Common myeloid progenitor, CD34-positive (primary cell): Measurements from ENCODE around the gene ZFYVE26.

ENCODE experiments used
- CTCF ChIA-PET: fragments of 350-600 bp; sonication (Branson Sonifier 250); formaldehyde crosslinking; loops from one replicate; lab custom pipeline; 2021; ENCODE audit warnings: antibody characterized with exemption; lab: Charles Lee
- POLR2A ChIA-PET: fragments of 350-600 bp; sonication (Branson Sonifier 250); formaldehyde crosslinking; loops from one replicate; lab custom pipeline; 2021; ENCODE audit warnings: antibody characterized with exemption; lab: Charles Lee
- DNase-seq, 3 donors: peaks; one replicate each; pipeline versions ENCODE4 v3.0.0 to v3.0.0-alpha.2; 2013
- H3K27ac ChIP-seq, 2 experiments: 1 replicate in 1 of 2; 2 replicates in 1 of 2; pipeline ENCODE4 v1.7.0; 2013; ENCODE audit warnings: inconsistent platforms in 2 of 2, low read length in 2 of 2, mild to moderate bottlenecking in 2 of 2, low read depth in 1 of 2, moderate library complexity in 1 of 2; ENCODE audit not compliant: severe bottlenecking in 2 of 2, insufficient read depth in 1 of 2, poor library complexity in 1 of 2
- H3K27me3 ChIP-seq, 5 experiments: replicated peaks in 2 of 5; 1 replicate in 3 of 5; 2 replicates in 2 of 5; pipeline versions ENCODE4 v1.6.1 to v1.7.0; 2013; ENCODE audit warnings: low read length in 4 of 5, mild to moderate bottlenecking in 2 of 5, moderate library complexity in 2 of 5, inconsistent platforms in 1 of 5; ENCODE audit not compliant: insufficient read depth in 5 of 5, control insufficient read depth in 4 of 5
- H3K36me3 ChIP-seq, 4 experiments: 1 replicate in 2 of 4; 2 replicates in 2 of 4; pipeline versions ENCODE4 v1.6.1 to v1.7.0; 2013; ENCODE audit warnings: low read length in 3 of 4, control low read depth in 1 of 4, mild to moderate bottlenecking in 1 of 4; ENCODE audit not compliant: control insufficient read depth in 4 of 4, insufficient read depth in 4 of 4
- H3K4me1 ChIP-seq, 4 experiments: 1 replicate in 3 of 4; 2 replicates in 1 of 4; pipeline versions ENCODE4 v1.6.1 to v1.7.1; 2013; ENCODE audit warnings: low read length in 3 of 4, mild to moderate bottlenecking in 3 of 4, control low read depth in 1 of 4, inconsistent platforms in 1 of 4, moderate library complexity in 1 of 4; ENCODE audit not compliant: control insufficient read depth in 4 of 4, insufficient read depth in 4 of 4; ENCODE audit errors: control extremely low read depth in 1 of 4
- H3K4me3 ChIP-seq, 7 experiments: 1 replicate in 4 of 7; 2 replicates in 3 of 7; pipeline versions ENCODE4 v1.5.1 to v1.7.0; 2013; ENCODE audit warnings: mild to moderate bottlenecking in 7 of 7, low read length in 6 of 7, moderate library complexity in 6 of 7, inconsistent platforms in 2 of 7, low read depth in 2 of 7, control low read depth in 1 of 7; ENCODE audit not compliant: insufficient read depth in 4 of 7, control insufficient read depth in 1 of 7; ENCODE audit errors: extremely low read depth in 1 of 7
- H3K9me3 ChIP-seq, 5 experiments: 1 replicate in 4 of 5; 2 replicates in 1 of 5; pipeline versions ENCODE4 v1.6.1 to v1.7.1; 2013; ENCODE audit warnings: low read length in 4 of 5, mild to moderate bottlenecking in 2 of 5, inconsistent platforms in 1 of 5, low read depth in 1 of 5, moderate library complexity in 1 of 5; ENCODE audit not compliant: control insufficient read depth in 4 of 5, insufficient read depth in 2 of 5; ENCODE audit errors: control extremely low read depth in 1 of 5
- WGBS: methylation state at CpG from one replicate; pipeline ENCODE4 v1.1.5; 2013; ENCODE audit not compliant: insufficient coverage; 5-methylcytosine and 5-hydroxymethylcytosine counted together

ZFYVE26 gene

GRCh38 chr14:67817750-67818438, 1.5 kb upstream of the ZFYVE26 start:
- ChIA-PET POLR2A (interaction anchor here (0.7 kb wide), 2 partner anchors 50 to 84 kb away, joined by 4 to 6 read pairs; no protein-coding TSS in a partner anchor), CTCF (no interaction called here)
- peaks cover 0 to 6% (median 3%) of the 10 kb centered on the region in 4 experiments for H3K36me3 ChIP-seq
- WGBS: 95% methylated on average over 8 of the region's 14 CpGs
- no peaks in the 10 kb centered on the region for H3K27me3 ChIP-seq
- H3K4me1 ChIP-seq: peaks cover 19 to 43% (median 33%) of the 10 kb centered on the region in 4 experiments
- H3K4me3 ChIP-seq: no peak overlapping the region
- no peaks in the 10 kb centered on the region for H3K9me3 ChIP-seq
- H3K27ac ChIP-seq: peak overlapping the region in 1 of 2 experiments; percentile 93
- no peak for DNase-seq

- POLR2A ChIA-PET: no interaction called here
- Histone ChIP-seq H3K4me3 (peak overlapping the region; percentile 82 to 99 (median 96)), H3K27me3 (no peaks in the 10 kb centered on the region), H3K36me3 (peaks cover 6 to 18% (median 13%) of the 10 kb centered on the region in 4 experiments), H3K9me3 (no peaks in the 10 kb centered on the region), H3K4me1 (peaks cover 13 to 38% (median 29%) of the 10 kb centered on the region in 4 experiments), H3K27ac (peak overlapping the region; percentile 82 to 93)
- WGBS: 19% methylated on average over 8 of the region's 14 CpGs
- CTCF ChIA-PET: interaction anchor here (0.9 kb wide), 1 partner anchor 36 kb away, joined by 3 read pairs; no protein-coding TSS in a partner anchor
- DNase-seq: peak; percentile 6 to 54 (median 42)
These were observed 691 bp downstream of the ZFYVE26 start for GRCh38 chr14:67815573-67816225.

GRCh38 chr14:67814821-67815220, 1.6 kb downstream of the ZFYVE26 start:
- no CpG with 5 or more reads among the region's 2 CpGs for WGBS
- CTCF ChIA-PET: no interaction called here
- peak overlapping the region in 1 of 7 experiments; percentile 1 for H3K4me3 ChIP-seq
- H3K36me3 ChIP-seq: peaks cover 9 to 27% (median 19%) of the 10 kb centered on the region in 4 experiments
- no peaks in the 10 kb centered on the region for H3K27me3 ChIP-seq
- H3K4me1 ChIP-seq: peaks cover 8 to 30% (median 22%) of the 10 kb centered on the region in 4 experiments
- H3K9me3 ChIP-seq: no peaks in the 10 kb centered on the region
- H3K27ac ChIP-seq: no peak overlapping the region
- POLR2A ChIA-PET: no interaction called here
- no peak for DNase-seq

GRCh38 chr14:67806246-67806645, 10.1 kb downstream of the ZFYVE26 start:
- Histone ChIP-seq H3K27ac (no peak overlapping the region), H3K9me3 (no peaks in the 10 kb centered on the region), H3K27me3 (no peaks in the 10 kb centered on the region), H3K4me3 (no peak overlapping the region), H3K4me1 (no peaks in the 10 kb centered on the region), H3K36me3 (peaks cover 23 to 90% (median 68%) of the 10 kb centered on the region in 4 experiments)
- 94% methylated on average over 3 of the region's 3 CpGs for WGBS
- CTCF ChIA-PET: interaction anchor here (1.2 kb wide), 1 partner anchor 36 kb away, joined by 3 read pairs; no protein-coding TSS in a partner anchor
- POLR2A ChIA-PET: no interaction called here
- no peak for DNase-seq

GRCh38 chr14:67800743-67801142, 15.6 kb downstream of the ZFYVE26 start:
- DNase-seq: no peak
- Histone ChIP-seq H3K9me3 (no peaks in the 10 kb centered on the region), H3K4me3 (no peak overlapping the region), H3K4me1 (no peaks in the 10 kb centered on the region), H3K36me3 (peaks cover 19 to 81% (median 54%) of the 10 kb centered on the region in 4 experiments), H3K27ac (no peak overlapping the region), H3K27me3 (no peaks in the 10 kb centered on the region)
- POLR2A ChIA-PET: no interaction called here
- WGBS: 100% methylated on average over 2 of the region's 4 CpGs
- CTCF ChIA-PET: no interaction called here

GRCh38 chr14:67798731-67799130, 17.7 kb downstream of the ZFYVE26 start:
- Histone ChIP-seq H3K4me3 (no peak overlapping the region), H3K27me3 (no peaks in the 10 kb centered on the region), H3K9me3 (no peaks in the 10 kb centered on the region), H3K27ac (no peak overlapping the region), H3K36me3 (peaks cover 27 to 83% (median 57%) of the 10 kb centered on the region in 4 experiments), H3K4me1 (no peaks in the 10 kb centered on the region)
- ChIA-PET CTCF (interaction anchor here (0.5 kb wide), 1 partner anchor 182 kb away, joined by 5 read pairs; no protein-coding TSS in a partner anchor), POLR2A (no interaction called here)
- 94% methylated on average over 20 of the region's 20 CpGs for WGBS
- DNase-seq: no peak

- CTCF ChIA-PET: no interaction called here
These were observed 28.7 kb downstream of the ZFYVE26 start for GRCh38 chr14:67787673-67788072.

More at GRCh38 chr14:67787673-67788072, 28.7 kb downstream of the ZFYVE26 start:
- no CpG with 5 or more reads among the region's 1 CpG for WGBS
- no peak overlapping the region for H3K27ac ChIP-seq
- no peaks in the 10 kb centered on the region for H3K9me3 ChIP-seq
- peaks cover 36 to 85% (median 68%) of the 10 kb centered on the region in 4 experiments for H3K36me3 ChIP-seq
- POLR2A ChIA-PET: no interaction called here
- no peak overlapping the region for H3K4me3 ChIP-seq
- no peaks in the 10 kb centered on the region for H3K27me3 ChIP-seq
- H3K4me1 ChIP-seq: no peaks in the 10 kb centered on the region
- no peak for DNase-seq
